Measurements from ENCODE around the gene VWA5A. TPM values are rescaled to one million over a fixed set of nuclear protein-coding genes. Genes with fewer than 3 reads are reported as not detected.

Gene VWA5A
- total RNA-seq, 1 experiment from 2014 or later = 3.1 TPM

GRCh38 chr11:124085583-124085982 is 29.7 kb upstream of the VWA5A start:
- CTCF ChIA-PET = no interaction called here
- no peak overlapping the region for H3K4me3 ChIP-seq (ENCODE audit: low read depth in 2 of 2, low read length in 2 of 2)
- TF ChIP-seq POLR2AphosphoS5 (IDR thresholded peaks at IDR 0.05; ENCODE audit: low read depth, low read length) (no peak), REST (IDR thresholded peaks at IDR 0.05; ENCODE audit: insufficient read depth in 1 of 2, low read depth in 2 of 2, low read length in 1 of 2) (no peak), CTCF (IDR thresholded peaks at IDR 0.05) (no peak), SIN3A (IDR thresholded peaks at IDR 0.05; ENCODE audit: borderline replicate concordance, insufficient read depth, low read depth, low read length) (no peak), TCF7L2 (IDR thresholded peaks at IDR 0.05; ENCODE audit: low read depth, low read length) (no peak)
- ATAC-seq = no peak
- no peaks in the 10 kb centered on the region for H3K36me3 ChIP-seq (ENCODE audit: control insufficient read depth, insufficient read depth, low read length)
- no peak overlapping the region for H3K27ac ChIP-seq (ENCODE audit: low read length)
- no peaks in the 10 kb centered on the region for H3K4me1 ChIP-seq (ENCODE audit: control insufficient read depth, insufficient read depth, low read length)
- POLR2A ChIA-PET = no interaction called here
- no TSS peak for BruUV-seq (replicated peaks)
- intact Hi-C loops (cut with micrococcal nuclease; ENCODE audit: unreplicated experiment) (no loop called here), in situ Hi-C loops (cut with HindIII; ENCODE audit: low pct_unique_long_range_greater_than_20kb, low sequenced_read_pairs) (no loop called here)
- no peaks in the 10 kb centered on the region for H3K9me3 ChIP-seq (ENCODE audit: control insufficient read depth, insufficient read depth, low read depth, low read length)
- no peak for DNase-seq (ENCODE audit: low read depth, low spot score)
- peaks cover 2% of the 10 kb centered on the region; the same call in 1 of the 2 replicates for H3K27me3 ChIP-seq (ENCODE audit: control insufficient read depth, insufficient read depth, low read length)

- in situ Hi-C loops (cut with HindIII; ENCODE audit: low pct_unique_long_range_greater_than_20kb, low sequenced_read_pairs) (no loop called here), intact Hi-C loops (cut with micrococcal nuclease; ENCODE audit: unreplicated experiment) (no loop called here)
- ATAC-seq (no peak), DNase-seq (ENCODE audit: low read depth, low spot score) (no peak)
- ChIA-PET POLR2A (no interaction called here), CTCF (no interaction called here)
- H3K27ac ChIP-seq (ENCODE audit: low read length) = no peak overlapping the region
- TF ChIP-seq REST (IDR thresholded peaks at IDR 0.05; ENCODE audit: insufficient read depth in 1 of 2, low read depth in 2 of 2, low read length in 1 of 2) (no peak), SIN3A (IDR thresholded peaks at IDR 0.05; ENCODE audit: borderline replicate concordance, insufficient read depth, low read depth, low read length) (no peak), POLR2AphosphoS5 (IDR thresholded peaks at IDR 0.05; ENCODE audit: low read depth, low read length) (no peak), TCF7L2 (IDR thresholded peaks at IDR 0.05; ENCODE audit: low read depth, low read length) (no peak), CTCF (IDR thresholded peaks at IDR 0.05) (no peak)
- H3K4me3 ChIP-seq (ENCODE audit: low read depth in 2 of 2, low read length in 2 of 2) = no peak overlapping the region
- H3K4me1 ChIP-seq (ENCODE audit: control insufficient read depth, insufficient read depth, low read length) = no peaks in the 10 kb centered on the region
- BruUV-seq (replicated peaks) = no TSS peak
- H3K36me3 ChIP-seq (ENCODE audit: control insufficient read depth, insufficient read depth, low read length) = no peaks in the 10 kb centered on the region
- no peaks in the 10 kb centered on the region for H3K9me3 ChIP-seq (ENCODE audit: control insufficient read depth, insufficient read depth, low read depth, low read length)
- H3K27me3 ChIP-seq (ENCODE audit: control insufficient read depth, insufficient read depth, low read length) = peaks cover 2% of the 10 kb centered on the region; the same call in 1 of the 2 replicates
Measured at GRCh38 chr11:124085997-124086846, 29.0 kb upstream of the VWA5A start.

All from Panc1 (cell line).